Fibroblast of peridontal ligament (primary cell): ENCODE data around the gene TBC1D2B.

ENCODE experiments used
- DNase-seq: peaks from one replicate; pipeline ENCODE4 v3.0.0-alpha.2; 2010; ENCODE audit errors: extremely low read depth

TBC1D2B gene

DNA sequence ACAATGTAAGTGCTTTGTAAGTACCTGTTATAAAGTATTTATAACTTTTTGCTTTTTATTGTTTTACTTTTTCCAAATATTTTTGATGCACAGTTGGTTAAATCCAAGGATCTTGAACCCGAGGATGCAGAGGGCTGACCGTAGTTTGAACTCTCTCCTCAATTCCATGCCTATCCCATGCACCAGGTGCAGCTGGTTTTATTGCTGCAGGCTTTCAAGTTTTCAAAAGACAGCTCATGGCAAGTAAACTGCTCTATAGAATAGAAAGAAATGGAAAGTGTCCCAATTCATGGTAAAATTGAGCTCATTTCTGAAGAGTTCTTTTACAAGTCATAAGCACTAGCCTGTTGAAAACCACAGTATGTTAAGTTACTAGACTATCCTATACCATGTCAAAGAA, 131.9 kb downstream of the TBC1D2B start:
- DNase-seq = no peak
